Stimulated activated CD4-positive, alpha-beta T cell treated with anti-CD3 and anti-CD28 coated beads, Interleukin-1b, Interleukin-23, amount 100 ng/mL, for 4 hours (primary cell): ENCODE data around the gene DUSP22.

ENCODE experiments used
- DNase-seq, 2 donors: peaks; one replicate each; pipeline ENCODE4 v3.0.0-alpha.2; 2020; ENCODE audit warnings: low read depth in 2 of 2

Gene DUSP22

DNA sequence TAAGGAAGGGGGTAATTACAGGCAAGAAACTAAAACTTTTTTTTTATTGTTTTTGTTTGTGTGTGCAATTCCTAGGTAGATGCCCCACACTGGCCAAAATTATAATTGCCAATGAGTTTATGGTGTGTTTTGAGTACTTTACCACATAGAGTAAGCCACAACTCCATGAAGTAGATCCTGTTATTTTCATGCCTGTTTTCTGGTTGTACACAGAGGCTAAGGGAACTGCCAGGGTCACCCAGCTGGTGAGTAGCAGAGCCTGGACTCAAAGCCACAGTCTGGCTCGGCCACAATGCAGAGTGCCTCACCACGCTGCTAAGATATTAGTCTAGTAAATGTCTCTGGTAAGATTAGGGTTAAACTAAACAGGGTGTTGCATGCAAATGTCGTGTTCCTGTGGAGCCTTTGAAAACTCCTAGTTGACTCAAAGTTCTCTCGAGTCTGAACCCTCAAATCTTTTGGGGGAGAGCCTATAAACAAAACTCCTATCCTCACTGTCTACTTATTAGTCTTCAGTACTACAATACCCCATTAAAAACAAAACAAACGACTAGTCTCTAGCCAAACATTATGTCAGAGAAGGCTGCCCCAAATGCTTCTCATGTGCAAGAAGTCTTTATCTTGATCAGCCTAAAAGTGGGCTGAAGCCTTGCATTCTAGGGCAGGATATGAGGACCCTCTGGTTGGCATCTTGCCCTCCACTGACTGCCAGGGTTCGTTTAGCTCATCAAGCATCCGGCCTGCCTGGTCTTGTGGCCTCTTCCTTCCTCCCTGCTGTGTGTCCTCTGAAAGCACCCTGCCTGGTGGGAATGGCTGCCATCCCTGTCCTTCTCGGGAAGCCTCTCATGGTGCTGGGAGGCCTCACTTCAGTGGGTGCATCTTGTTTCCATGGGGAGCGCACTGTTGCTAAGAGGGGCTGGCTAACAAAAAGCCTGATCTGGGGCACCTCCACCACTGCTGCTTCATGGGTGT, 4.2 kb downstream of the DUSP22 start:
- DNase-seq: no peak

DNA sequence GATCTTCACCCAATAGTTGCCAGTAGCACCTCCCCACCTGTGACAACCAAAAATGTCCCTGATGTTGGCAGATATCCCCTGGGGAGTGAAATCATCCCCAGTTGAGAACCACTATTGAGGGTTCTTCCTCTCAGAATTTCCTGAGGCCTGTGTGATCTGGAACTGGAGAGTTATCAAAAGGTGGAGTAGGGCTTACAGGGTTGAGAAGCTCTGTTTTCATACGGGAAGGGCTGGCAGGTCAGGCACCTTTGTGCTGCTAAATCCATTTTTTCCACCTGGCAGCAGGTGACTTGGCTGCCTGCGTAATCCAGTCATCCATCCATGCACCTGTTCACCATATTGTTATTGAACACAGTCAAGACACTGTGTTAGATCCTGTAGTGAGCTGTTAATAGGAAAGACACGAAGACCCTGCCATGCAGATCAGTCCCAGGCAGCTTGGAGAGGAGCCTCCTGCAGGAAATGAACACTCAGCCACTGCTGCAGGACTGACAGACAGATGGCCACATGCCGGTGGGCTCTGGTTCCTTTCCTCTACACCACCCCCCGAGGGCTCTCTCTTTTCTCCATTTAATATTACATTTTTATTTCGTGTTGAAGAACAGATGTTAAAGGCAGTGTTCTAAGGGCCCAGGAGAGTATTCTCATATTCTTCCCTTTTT, 5.4 kb downstream of the DUSP22 start:
- DNase-seq: no peak

DNA sequence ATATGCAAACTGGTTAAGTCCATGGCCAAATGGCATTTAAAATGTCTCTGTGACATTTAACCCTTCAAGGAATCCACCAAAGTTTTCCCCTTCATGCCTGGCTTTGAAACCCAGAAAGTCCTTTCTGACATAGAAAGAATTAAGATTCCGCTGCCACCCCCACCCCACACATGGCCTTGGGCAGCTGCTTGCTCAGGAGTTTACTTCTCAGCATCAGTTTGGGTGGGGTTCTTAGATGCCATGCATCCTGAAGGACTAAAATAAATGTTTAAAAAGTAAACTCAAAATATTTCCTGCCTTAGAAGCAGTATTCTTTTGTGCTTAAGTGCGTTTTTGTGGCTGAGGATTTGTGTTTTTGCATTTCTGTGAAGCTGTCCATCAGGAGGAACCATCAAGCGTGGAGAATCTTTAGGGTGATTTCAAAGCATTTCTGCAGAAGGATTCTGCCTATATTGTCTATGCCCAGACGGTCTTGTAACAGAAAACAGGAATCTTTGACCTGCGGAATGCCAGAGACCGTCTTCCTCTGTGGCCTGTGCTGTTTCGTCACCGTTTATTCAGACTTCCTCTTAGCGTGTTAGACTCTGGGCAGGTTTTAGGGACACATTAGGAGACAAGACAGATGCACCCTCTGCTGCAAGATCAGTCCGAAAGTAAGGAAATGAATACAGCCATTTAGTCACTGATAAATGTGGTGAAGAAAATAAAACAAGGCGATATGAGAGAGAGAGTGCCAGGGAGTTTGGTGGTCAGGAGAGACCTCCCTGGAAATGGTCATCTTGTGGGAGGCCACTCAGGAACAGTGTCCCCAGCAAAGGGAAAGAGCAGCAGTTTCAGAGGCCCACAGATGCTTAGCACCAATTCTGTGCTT, 6.2 kb downstream of the DUSP22 start:
- DNase-seq: no peak

DNA sequence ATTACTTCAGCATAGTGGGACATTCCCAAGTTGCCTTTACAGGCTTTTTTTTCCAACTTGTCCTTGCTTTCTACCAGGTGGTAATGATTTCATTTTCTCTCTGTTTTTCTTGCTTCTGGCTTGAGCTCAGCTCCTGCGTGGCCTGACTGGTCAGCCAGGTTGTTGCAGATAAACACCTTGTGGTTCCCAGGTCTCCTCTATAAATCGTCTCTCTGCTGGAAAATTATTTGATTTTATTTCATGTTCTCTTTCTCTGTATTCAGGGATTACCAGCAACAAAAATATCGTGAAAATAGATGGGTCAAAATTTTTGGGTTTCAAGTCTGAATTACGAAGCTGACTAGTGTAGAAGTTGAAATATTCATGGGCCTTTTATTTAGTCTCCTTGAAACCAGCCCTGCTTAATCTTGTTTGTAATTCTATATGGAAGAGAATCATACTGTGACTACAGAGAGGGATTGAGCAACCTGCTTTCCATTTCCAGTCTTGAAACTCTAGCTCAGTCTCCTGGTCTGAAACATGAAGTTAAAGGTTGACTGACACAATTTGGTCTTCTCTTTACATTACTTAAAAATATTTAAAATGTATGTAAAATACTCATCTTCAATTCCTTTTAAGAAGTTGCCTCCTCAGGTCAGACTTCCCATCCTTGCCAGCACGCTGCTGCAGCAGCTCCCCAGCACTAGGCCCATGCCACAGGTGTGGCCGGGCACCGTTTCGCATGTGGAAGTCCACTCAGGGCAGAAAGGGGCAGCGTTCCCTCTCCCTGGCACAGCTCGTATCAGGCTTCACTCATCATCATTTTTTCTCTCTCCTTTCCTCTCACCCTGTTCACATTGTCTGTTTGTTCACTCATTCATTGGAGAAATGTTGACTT, 7.1 kb downstream of the DUSP22 start:
- DNase-seq: no peak

DNA sequence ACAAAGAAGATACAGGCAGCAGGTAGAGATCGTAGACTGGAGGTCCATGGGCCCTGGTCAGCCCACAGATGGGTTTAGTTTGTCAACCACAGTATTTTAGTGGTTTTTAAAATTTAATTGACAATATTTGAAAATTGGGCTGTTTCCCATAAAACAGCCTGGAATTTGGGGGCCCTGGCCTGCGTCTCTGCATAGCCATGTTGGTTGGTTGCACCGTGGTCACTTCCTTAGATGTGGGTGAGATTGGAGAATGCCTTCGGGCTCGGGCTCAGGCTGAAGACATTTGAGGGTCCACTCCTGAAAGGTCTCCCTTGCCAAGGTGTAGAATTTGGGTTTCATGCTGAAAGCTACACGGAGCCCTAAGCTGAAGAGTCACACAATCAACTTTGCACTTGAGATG, 7.7 kb downstream of the DUSP22 start:
- no peak for DNase-seq

DNA sequence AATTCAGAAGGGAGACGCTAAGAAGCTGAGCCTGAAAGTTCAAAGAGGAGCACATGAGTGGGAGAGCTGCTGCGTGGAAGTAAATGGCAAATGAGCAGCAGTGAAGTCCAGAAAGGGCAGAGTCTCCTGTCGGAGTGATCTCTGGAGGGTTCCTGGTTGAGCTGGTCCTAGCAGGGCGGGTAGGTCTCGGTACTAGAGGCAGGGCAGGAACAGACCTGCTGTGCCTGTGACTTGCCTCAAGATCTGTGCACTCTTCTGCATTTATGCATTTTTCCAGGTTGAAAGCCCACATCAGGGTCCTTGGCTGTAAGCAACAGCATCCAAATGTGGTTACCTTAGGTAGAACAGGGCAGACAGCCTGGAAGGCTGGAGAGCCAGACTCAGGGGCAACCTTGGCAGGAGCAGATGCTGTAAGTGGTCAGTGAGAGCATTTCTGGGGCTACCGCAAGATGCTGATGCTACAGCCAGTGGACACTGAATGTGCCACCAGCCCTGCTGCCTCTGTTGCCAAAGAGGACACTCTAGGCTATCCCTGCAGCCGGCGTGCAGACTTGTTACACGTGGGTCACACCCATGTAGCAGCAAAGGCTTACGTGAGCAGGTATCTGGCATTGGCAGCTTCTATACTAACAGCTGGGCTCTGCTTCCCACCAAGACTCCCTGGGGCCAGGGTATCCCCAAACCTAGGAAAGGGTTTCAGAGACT, 8.4 kb downstream of the DUSP22 start:
- DNase-seq: no peak

DNA sequence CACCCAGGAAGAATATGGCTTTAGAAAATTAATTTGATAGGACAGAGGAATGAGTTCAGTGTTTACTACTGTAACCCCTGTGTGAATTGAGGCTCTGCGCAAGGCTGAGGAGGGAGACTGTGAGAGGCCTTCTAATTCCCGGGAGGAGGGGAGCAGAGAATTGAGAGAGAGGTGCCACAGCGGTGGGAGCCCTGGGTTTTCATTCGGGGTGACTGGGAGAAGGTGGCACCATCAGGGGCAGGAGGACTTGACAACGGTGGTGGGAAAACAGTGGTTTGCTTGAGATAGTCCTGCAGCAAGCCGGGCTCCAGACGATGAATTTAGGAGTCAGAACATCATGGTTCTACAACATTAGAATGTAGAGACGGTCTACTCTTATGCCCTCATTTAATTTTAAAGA, 9.2 kb downstream of the DUSP22 start:
- DNase-seq: no peak

DNA sequence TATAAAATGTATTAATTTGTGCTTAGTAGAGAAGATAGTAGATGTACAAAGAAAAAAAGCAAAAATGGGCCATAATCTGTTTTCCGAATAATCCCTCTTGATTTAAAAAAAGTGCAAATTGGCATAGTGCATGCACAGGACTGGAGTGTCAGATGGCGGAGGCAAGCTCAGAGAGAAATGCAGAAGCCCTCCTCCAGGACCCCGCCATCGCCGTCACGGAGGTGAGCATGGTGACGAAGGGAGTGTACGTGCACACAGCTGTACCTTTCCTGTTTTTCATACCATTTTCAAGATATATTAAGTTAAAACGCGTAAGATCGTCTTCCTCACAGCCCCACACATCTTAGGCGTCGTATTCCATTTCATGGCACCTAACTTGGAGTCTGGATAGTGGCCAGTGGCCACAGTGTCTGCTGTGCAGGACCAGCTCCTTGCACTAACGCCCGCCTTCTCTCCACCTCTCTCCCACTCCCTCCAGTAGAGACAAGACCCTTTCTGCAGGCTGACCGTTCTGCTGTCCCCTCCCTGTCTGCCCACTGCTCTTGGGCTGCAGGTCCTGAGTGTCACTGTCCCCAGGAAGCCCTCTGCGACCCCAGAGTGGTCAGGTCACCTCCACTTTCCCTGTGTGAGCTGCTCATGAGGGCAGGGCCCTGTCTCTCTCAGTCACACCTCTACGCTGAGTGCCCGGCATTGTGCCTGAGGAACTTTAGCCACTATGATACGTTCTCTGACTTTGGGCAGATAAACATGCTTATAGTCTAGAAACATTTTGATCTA, 9.8 kb downstream of the DUSP22 start:
- no peak for DNase-seq

DNA sequence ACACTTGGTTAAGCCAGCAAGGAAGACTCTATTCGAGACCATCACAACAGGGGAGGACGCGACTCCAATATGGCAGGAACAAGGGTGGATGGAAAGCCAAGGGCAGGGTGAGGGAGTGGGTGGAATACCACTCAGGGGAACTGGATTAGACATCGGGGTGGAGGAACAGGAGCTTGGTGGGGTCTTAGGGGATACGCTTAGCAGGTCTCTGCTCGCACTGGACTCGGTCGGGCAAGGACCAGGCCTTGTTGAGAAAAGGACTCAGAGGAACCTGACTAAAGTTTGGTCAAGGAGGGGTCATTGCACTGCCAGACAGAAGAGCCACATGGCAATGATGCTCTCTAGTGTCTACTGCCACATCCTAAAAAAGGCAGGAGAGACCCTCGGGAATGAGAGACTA, 10.5 kb downstream of the DUSP22 start:
- no peak for DNase-seq

DNA sequence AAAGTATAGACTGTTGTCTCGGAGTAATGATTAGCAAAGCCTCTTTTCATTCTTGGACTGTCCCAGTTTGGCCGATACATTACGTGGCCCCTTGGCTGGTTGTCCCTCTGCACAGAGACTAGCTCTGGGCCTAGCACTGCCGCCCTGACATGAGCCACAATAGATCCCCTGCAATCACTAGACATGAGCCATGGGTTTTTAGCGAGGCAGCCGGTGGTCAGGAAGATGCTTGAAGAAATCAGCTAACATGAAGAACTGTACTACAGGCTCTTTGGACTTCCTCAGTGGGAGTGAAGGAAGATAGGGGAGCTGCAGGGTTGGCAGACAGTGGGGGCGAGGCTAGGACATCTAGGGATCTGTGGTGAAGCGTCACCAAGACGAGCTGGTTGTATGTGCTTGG, 11.0 kb downstream of the DUSP22 start:
- no peak for DNase-seq

DNA sequence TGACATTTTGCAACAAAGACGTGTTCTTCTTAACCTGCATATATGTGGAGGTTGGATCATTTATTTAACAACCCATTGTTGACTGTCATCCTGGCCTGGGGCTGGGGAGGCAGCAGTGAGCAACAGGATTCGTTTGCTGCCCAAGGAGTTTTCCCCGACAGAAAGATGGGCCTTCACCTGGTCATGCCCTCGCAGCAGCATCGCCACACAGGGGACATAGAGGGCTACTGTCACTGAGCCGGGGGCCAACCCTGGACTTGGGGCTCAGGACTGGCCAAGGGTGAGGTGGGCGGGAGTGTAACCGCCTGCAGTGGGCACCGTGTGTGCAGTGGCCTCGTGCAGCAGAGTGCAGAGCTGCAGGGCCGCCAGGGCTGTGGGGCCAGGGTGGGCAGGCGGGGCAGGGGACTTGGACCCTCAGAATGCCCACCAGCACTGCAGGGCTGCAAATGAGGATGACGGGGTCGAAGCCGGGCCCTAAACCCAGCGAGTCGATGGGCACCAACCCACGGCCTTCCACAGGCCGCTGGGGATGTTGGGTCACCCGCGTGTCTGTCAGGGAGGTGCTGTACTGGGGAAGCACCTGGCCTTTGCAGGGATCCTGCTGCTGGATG, 11.8 kb downstream of the DUSP22 start:
- no peak for DNase-seq

DNA sequence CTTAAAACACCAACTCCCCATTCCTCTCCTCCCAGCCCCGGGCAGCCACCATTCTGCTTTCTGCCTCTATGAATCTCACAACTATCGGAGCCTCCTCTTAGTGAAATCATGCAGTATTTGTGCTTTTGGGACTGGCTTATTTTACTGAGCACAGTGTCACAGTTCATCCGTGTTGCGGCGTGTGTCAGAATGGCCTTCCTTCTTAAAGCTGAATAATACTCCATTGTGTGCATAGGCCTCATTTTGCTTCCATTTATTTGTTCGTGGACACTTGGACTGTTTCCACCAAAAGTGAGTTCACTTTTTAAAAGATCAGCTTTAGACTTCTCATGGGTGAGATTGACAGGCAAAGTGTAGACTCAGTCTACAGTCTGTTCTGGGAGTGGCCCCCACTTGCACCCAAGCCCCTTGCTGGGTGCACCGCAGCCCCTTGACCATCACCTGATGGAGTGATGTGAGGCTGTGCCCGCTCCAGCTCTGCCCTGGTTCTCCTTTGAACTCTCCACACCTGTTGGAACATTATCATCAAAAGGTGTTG, 12.6 kb downstream of the DUSP22 start:
- DNase-seq: no peak

DNA sequence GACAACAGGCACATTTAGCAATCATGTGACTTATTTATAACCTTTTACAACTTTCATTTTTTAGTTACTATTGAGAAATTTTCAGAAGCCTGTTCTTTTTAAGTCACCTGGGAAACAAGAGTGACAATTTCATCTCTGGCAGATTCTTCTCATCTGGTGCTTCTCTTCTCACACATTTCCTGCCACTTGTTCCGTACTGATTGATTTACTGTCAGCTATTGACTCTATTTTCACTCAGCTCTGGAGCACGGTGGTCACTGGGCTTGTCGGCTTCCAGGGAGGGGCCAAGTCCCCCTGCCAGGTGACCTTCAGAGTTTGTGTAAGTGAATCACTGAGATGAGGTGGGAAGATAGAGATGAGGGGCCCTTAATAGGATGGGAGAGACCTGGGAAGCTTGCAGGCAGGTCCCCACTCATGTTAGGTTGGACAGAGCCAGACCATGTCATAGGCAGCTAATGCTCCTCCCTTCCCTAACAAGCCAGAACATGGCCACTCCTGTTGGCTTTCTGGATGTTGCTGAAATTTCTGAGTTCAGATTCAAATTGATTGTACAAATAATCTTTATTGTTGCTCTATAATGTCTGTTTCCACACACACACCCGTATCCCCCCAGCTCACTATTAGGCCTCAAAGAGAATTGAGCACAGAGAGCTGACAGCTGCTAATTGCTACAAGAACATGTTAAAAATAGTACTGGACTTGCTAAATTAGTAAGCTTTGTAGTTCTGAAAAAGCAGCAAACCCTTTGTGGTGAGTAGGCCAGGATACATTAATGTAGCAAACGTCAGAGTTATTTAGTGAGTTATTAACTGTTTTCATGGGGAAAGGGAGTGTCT, 13.3 kb downstream of the DUSP22 start:
- no peak for DNase-seq

DNA sequence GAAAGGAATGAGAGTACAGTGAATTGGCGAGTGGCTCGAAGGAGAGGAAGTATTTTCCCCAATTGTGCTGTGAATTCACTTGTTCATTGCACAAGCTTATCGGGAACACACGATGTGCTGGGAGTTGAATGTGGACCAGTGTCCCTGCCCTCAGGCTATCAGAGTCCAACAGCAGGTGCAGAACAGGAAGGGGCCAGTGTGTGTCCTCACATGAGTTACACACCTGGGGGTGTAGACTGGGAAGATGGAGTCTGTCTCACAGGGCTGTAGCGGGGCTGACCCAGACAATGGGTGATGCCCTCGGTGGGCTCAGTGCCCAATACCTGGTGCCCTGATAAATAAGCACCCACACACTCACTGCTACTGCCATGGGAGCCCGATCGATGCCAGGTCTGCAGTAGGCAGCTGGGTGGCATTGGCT, 14.4 kb downstream of the DUSP22 start:
- no peak for DNase-seq

DNA sequence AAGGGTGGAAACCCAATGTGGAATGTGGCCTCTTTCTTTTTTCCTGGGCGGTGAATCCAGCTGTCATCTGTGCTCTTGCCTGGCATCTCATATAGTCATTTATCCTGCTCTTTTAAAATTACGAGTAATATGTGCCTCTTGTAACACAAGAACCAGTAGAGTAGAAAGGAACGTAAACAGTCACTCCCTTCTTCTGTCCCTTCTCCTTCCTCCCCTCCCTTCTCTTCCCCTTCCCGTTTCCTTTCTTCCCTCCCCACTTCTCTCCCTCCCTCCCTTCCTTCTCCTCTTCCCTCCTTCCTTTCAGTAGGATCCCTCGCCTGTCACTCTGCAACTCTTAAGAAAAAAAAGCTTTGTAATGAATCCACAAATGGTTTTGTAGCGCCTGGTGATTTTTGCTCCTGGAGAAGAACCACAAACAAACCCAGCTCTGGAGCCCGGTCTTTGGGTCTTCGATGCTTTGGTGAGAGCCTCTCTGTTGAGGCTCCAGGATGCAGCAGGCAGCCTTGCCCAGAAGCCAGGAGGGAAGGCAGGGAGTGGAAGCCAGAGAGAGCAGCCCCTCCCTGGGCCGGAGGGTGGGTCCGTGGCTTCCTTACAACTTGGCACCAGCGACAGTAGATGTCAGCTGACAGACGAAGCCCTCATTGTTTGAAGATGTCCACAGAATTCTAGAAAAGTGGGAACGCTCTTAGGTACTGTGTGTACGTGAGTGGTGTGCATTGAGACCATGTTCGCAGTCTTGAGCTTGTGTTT, 15.0 kb downstream of the DUSP22 start:
- DNase-seq: no peak

DNA sequence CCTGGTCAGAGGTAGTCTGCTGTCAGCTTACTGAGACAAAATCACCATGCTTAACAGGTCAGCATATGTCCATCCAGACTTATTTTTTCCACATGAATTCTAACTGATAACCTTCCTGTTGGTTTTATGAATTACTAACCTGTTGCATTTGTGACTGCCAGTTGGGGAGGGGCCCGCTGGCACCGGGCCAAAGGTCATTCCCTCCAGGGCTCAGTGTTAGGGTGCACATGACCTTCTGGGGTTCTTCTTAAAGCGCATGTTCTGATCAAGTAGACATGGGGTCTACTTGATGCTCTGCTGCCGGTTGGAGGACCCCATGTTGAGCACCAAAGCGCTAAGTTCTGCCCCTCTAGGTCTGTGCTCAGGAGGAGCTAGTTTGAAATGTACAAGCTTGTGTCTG, 15.6 kb downstream of the DUSP22 start:
- DNase-seq: no peak

DNA sequence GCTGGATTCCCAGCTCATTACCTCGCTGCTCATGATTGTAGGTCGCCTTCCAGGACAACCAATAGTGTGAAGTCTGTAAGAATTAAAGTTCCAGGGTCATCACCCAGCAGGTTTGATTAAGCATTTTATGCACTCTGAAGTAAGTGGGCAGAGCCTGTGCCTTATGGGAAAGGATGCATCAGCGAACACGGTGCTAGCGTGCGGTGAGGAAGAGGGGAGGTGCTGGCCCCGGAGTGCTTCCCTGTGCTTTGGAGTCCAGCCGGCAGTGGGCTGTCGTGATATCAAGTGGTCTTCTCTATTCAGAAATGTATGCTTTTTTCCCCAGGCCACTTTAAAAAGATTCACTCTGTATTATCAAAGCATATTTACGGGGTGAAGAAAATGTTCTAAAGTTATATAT, 16.0 kb downstream of the DUSP22 start:
- no peak for DNase-seq
